BJ (cell line): ENCODE data around the gene ELFN1. TPM values are rescaled to one million over a fixed set of nuclear protein-coding genes. Genes with fewer than 3 reads are reported as not detected.

Source experiments
- CTCF ChIA-PET: fragments of 350-600 bp; formaldehyde crosslinking; extraction: SDS; loops from one replicate; lab custom pipeline; 2021; ENCODE audit warnings: antibody characterized with exemption, inconsistent platforms; lab: Yijun Ruan, JAX
- POLR2A ChIA-PET: fragments of 300-600 bp; sonication (Branson Sonifier 250); formaldehyde crosslinking; extraction: SDS; loops from one replicate; lab custom pipeline; 2021; ENCODE audit warnings: antibody characterized with exemption; lab: Charles Lee
- DNase-seq: peaks from one replicate; pipeline ENCODE4 v3.0.0-alpha.2; 2011; ENCODE audit warnings: low read depth
- H3K27me3 ChIP-seq: 2 replicates; pipeline ENCODE4 v1.6.0; 2011; ENCODE audit warnings: low read length; ENCODE audit not compliant: control insufficient read depth, insufficient read depth
- H3K36me3 ChIP-seq: 2 replicates; pipeline ENCODE4 v1.5.1; 2011; ENCODE audit warnings: low read length; ENCODE audit not compliant: control insufficient read depth, insufficient read depth
- H3K4me3 ChIP-seq: 2 replicates; pipeline ENCODE4 v1.5.1; 2011; ENCODE audit warnings: low read depth, mild to moderate bottlenecking, control low read depth, low read length
- polyA plus RNA-seq: library from polyadenylated mRNA; depleted of rRNA; stranded (reverse); fragments of >200 nt; gene quantifications from 2 replicates; pipeline ENCODE4 v1.2.3, GENCODE V29; 2011
- TF ChIP-seq, protein P1 (sequence below): IDR thresholded peaks from 2 replicates; pipeline ENCODE4 v1.5.1; 2011; ENCODE audit warnings: low read depth, mild to moderate bottlenecking, control low read depth, inconsistent platforms, low read length, moderate library complexity; ENCODE audit not compliant: insufficient read depth

The ELFN1 gene
- polyA plus RNA-seq, 1 experiment, result 1.7 TPM

DNA sequence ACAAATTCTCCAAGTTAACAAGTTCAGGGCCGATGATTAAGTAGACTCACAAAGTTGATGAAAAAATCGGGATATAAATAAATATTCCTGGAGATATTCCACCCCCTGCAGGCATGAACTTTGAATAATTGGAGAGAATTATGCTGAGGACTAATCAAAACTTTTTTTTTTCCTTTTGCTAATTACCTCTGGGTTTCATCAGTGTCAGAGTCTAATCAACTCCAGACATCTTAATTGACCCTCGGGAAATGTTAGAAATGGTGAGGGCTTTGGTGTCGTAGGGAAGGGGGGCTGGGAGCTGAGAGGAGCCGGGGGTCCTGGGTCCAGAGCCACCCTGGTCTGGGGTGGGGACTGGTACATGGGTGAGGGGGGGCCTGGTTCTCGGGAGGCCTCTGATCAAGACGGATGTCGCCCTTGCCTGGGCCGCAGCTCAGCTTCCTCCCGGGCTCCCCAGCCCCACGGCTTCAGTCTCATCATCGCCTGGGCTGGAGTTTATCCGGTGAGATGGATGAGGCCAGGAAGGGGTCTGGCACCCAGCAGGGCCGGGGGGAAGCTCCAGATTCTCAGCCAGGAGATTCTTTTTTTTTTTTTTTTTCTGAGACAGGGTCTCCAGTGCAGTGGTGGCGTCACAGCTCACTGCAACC is 30.4 kb upstream of the ELFN1 start:
- no peak for DNase-seq
- Histone ChIP-seq H3K27me3 (no peaks in the 10 kb centered on the region; the same call in 1 of the 2 replicates), H3K4me3 (no peak overlapping the region), H3K36me3 (no peaks in the 10 kb centered on the region)
- ChIA-PET CTCF (no interaction called here), POLR2A (no interaction called here)
- TF ChIP-seq, protein P1, sequence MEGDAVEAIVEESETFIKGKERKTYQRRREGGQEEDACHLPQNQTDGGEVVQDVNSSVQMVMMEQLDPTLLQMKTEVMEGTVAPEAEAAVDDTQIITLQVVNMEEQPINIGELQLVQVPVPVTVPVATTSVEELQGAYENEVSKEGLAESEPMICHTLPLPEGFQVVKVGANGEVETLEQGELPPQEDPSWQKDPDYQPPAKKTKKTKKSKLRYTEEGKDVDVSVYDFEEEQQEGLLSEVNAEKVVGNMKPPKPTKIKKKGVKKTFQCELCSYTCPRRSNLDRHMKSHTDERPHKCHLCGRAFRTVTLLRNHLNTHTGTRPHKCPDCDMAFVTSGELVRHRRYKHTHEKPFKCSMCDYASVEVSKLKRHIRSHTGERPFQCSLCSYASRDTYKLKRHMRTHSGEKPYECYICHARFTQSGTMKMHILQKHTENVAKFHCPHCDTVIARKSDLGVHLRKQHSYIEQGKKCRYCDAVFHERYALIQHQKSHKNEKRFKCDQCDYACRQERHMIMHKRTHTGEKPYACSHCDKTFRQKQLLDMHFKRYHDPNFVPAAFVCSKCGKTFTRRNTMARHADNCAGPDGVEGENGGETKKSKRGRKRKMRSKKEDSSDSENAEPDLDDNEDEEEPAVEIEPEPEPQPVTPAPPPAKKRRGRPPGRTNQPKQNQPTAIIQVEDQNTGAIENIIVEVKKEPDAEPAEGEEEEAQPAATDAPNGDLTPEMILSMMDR, result no peak

DNA sequence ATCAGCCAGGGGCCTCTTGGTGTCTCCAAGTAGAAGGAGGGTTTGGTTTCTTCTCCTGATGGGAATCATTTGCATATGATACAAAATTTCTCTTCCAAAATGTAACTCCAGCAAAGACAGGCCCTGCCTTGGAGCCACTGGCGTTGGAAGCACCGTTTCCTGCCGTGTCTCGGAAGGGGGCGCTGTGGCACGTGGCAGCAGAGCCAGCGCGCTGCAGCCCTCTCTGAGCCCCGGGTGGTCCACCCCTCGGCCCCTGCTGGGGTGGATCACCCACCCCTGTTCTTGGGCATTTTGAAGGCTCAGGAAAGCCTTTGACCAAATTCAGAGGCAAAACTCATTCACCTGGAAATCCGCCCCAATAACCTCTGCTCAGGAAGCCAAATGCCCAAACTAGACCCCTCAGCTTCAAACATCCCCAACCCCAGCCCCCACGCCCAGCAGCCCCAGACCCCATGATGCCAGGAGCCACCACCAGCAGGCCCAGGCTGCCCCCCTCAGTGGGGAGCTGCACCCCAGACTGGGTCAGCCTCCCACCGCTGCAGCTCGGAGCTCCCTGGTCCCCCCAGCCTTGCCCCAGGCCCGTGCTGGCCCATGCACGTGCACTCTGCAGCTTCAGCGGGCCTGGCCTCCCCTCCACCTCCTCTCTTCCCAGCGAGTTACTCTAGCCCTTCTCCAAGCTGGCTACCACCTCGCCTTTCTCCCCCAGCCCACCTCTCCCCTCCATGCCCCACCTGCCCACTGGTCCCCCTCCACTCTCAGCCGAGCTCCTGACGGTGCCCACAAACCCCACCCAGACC is 29.5 kb upstream of the ELFN1 start:
- Histone ChIP-seq H3K27me3 (no peaks in the 10 kb centered on the region; the same call in 1 of the 2 replicates), H3K36me3 (no peaks in the 10 kb centered on the region), H3K4me3 (no peak overlapping the region)
- CTCF ChIA-PET, result no interaction called here
- POLR2A ChIA-PET, result no interaction called here
- TF ChIP-seq, protein P1, result 0 out of 2 replicates have a peak, but pooled peaks have one; percentile 9
- no peak for DNase-seq

DNA sequence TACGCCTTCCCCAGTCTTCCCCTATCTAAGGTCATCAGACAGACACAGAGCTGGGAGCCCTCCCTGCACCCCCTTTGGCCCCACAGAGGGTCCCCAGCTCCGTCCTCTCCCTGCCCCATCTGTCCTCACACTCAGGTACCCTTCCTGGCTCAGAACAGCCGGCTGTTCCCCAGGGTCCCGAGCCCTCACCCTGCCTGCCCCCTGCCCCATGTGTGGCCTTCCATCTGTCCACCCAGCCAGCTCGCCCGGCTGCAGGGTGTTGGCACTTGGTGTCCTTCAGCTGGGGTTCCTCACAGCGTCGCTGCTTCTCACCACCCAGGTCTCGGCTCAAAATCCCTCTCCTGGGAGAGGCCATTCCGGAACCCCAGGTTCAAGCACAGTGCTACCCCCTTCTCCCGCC is 28.9 kb upstream of the ELFN1 start:
- CTCF ChIA-PET, result interaction anchor here (0.8 kb wide), 1 partner anchor 60 kb away, joined by 3 read pairs; no protein-coding TSS in a partner anchor
- Histone ChIP-seq H3K27me3 (no peaks in the 10 kb centered on the region; the same call in 1 of the 2 replicates), H3K36me3 (no peaks in the 10 kb centered on the region), H3K4me3 (no peak overlapping the region)
- no peak for DNase-seq
- POLR2A ChIA-PET, result no interaction called here
- TF ChIP-seq, protein P1, result no peak

DNA sequence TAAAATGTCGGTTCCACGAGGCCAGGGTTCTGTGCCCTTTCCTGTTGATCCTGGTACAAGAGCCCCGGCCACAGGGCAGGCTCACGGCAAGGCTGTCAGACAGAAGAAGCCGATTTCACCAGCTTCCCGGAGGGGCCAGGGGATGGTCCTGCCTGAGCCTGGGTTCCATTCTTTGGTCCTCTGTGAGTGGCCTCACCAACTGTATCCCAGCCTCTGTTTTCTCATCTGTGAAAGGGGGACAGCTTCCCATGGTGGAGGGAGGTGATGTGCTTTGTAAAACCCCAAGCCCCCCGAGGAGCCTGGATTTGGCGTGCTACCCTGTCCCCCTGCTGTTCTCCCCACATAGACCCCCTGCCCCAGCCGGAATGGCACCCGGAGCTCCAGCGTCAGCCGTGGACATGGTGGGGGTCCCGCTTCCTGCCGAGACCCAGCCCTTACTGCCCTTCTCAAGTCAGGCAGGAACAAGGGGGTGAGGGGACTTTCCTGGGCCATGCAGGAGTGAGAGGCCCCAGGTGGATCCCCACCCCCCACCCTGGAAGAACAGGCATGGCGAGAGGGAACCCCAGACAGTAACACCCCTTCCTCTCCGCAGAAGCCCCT is 28.3 kb upstream of the ELFN1 start:
- DNase-seq, result no peak
- no peaks in the 10 kb centered on the region; the same call in 1 of the 2 replicates for H3K27me3 ChIP-seq
- TF ChIP-seq, protein P1, result no peak
- CTCF ChIA-PET, result interaction anchor here (0.8 kb wide), 1 partner anchor 61 kb away, joined by 3 read pairs; no protein-coding TSS in a partner anchor
- H3K36me3 ChIP-seq, result no peaks in the 10 kb centered on the region
- POLR2A ChIA-PET, result no interaction called here
- H3K4me3 ChIP-seq, result no peak overlapping the region

DNA sequence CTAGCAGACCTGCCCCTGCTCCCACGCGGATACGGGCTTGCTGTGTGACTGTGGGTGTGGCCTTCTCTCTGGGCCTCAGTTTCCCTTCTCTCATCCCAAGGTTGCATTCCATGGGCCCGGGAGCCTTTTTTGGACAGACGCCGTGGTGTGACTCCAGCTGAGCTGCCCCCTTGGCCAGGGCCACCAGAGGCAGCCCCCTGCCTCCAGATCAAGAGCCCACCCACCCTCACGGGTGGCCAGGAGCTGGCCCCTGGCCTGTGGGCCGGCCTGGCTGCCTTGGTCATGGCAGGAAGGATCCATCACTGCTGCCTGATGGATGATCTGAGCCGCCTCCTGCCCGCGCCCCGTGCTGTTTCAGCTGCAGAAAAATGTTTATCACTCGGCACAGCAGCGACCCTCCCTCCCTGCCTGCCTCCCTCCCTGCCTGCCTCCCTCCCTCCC is 27.8 kb upstream of the ELFN1 start:
- POLR2A ChIA-PET, result no interaction called here
- DNase-seq, result no peak
- CTCF ChIA-PET, result no interaction called here

More for the DNA sequence above, 27.8 kb upstream of the ELFN1 start:
- H3K4me3 ChIP-seq, result no peak overlapping the region
- no peaks in the 10 kb centered on the region for H3K36me3 ChIP-seq
- TF ChIP-seq, protein P1, result no peak
- no peaks in the 10 kb centered on the region; the same call in 1 of the 2 replicates for H3K27me3 ChIP-seq
